Psoas muscle (tissue), 8 donors: ENCODE data around the gene CD5L. TPM values are rescaled to one million over a fixed set of nuclear protein-coding genes. Genes with fewer than 3 reads are reported as not detected.

ENCODE experiments used
- ATAC-seq, 4 donors: fragments of 200-7000 bp; cut with Tn5 transposase; one replicate each; pipeline ENCODE4 v1.9.1; 2020; ENCODE audit warnings: moderate library complexity in 3 of 4, mild to moderate bottlenecking in 2 of 4
- DNase-seq, 2 donors: peaks; one replicate each; pipeline ENCODE4 v3.0.0-alpha.2; 2020
- H3K27ac ChIP-seq: fragments of 200-600 bp; one replicate; pipeline ENCODE4 v1.8.0; 2022
- H3K27me3 ChIP-seq, 3 donors: fragments of 200-600 bp in 1 of 3; one replicate each; pipeline versions ENCODE4 v1.6.1 to v1.8.0; 2013 to 2022; ENCODE audit warnings: low read length in 2 of 3, mild to moderate bottlenecking in 2 of 3, moderate library complexity in 1 of 3; ENCODE audit not compliant: insufficient read depth in 3 of 3
- H3K36me3 ChIP-seq, 2 donors: fragments of 200-600 bp in 1 of 2; one replicate each; pipeline versions ENCODE4 v1.6.1 to v1.8.0; 2013 to 2022; ENCODE audit warnings: low read depth in 1 of 2, mild to moderate bottlenecking in 1 of 2, moderate library complexity in 1 of 2; ENCODE audit not compliant: insufficient read depth in 1 of 2
- H3K4me1 ChIP-seq: fragments of 200-600 bp; one replicate; pipeline ENCODE4 v1.8.0; 2022
- H3K4me3 ChIP-seq: fragments of 200-600 bp; one replicate; pipeline ENCODE4 v1.8.0; 2022; ENCODE audit warnings: mild to moderate bottlenecking
- H3K9me3 ChIP-seq: fragments of 200-600 bp; one replicate; pipeline ENCODE4 v1.8.0; 2022
- CTCF ChIP-seq: fragments of 200-600 bp; IDR thresholded peaks from one replicate; pipeline ENCODE4 v1.8.0; 2022; ENCODE audit warnings: antibody characterized with exemption
- WGBS, 3 donors: extraction: QIAGEN DNeasy Blood & Tissue Kit; methylation state at CpG; one replicate each; pipeline versions ENCODE4 v1.1.6 to v1.1.7; 2013; 5-methylcytosine and 5-hydroxymethylcytosine counted together
- intact Hi-C, 2 donors: fragments of 100-400 bp; cut with DNase I; formaldehyde crosslinking; loops; one replicate each; pipeline versions ENCODE4 v1.11.0 to v1.14.2; 2022
- long read RNA-seq, 2 donors: library from polyadenylated mRNA; unstranded; transcript quantifications; one replicate each; pipeline ENCODE4 v2.0.0, GENCODE V29; 2021
- polyA plus RNA-seq, 3 donors: library from polyadenylated mRNA; stranded (reverse); fragments of 200-250 nt; gene quantifications; one replicate each; pipeline ENCODE4 v1.2.3, GENCODE V29; 2013
- total RNA-seq, 4 donors: library from RNA; stranded (reverse); fragmentation: NEBNext Ultra II Directional in 2 of 4; extraction: Animal tissue kit (Norgen Biotek cat#: 25700) in 2 of 4; gene quantifications; one replicate each; pipeline versions ENCODE4 v1.2.1 to v1.2.4, GENCODE V29; 2021 to 2023
- donor health status: healthy with polysubstance abuse.
- donor health status: DM: no; HTN: no; CAD: no; lungs with moderate emphysema.
- donor health status: Bipolar disorder and iron deficiency.
- donor health status: healthy.
- donor health status: DM: yes; HTN: yes; CAD: no.
- donor health status: DM: no; HTN: no; CAD: no.
- donor health status: DM: no; HTN: no; CAD: no.
- donor health status: DM: yes; HTN: yes; CAD: no.

Gene CD5L
- total RNA-seq, result 1 to 10 TPM in 1 of 4 donors, under 1 TPM in 1, not detected in 2; 0.20 to 1.1 TPM
- under 1 TPM in 1 of 3 donors, not detected in 2; 0.09 TPM for polyA plus RNA-seq
- long read RNA-seq, donor 1, result 0 reads
- long read RNA-seq, donor 2, transcript CD5L-201 (6 exons, 2,191 nt), result major isoform, 5 of 5 reads
- long read RNA-seq, donor 2, partial matches to known transcripts, result 0 of 5 reads
- long read RNA-seq, donor 2, other reads (novel, unspliced or antisense), result 0 of 5 reads

GRCh38 chr1:157841708-157842107, at the start of gene CD5L:
TSS of gene CD5L (minus strand) at chr1:157841808. CDS start at chr1:157841701, 107 bp downstream.
- Histone ChIP-seq H3K9me3 (no peaks in the 10 kb centered on the region), H3K27ac (no peak within 1 kb of the TSS), H3K36me3 (no peaks in the 10 kb centered on the region), H3K27me3 (no peaks in the 10 kb centered on the region), H3K4me3 (no peak within 1 kb of the TSS), H3K4me1 (no peaks in the 10 kb centered on the region)
- ATAC-seq, result no peak
- no peak for TF ChIP-seq CTCF
- intact Hi-C loops, result no loop called here
- WGBS, 3 donors, result 59 to 70% (median 65%) methylated on average over 3 of the region's 3 CpGs
- no peak for DNase-seq

- DNase-seq (no peak), ATAC-seq (no peak)
- 74 to 87% (median 85%) methylated on average over 2 of the region's 2 CpGs for WGBS, 3 donors
- TF ChIP-seq CTCF, result no peak
- Histone ChIP-seq H3K9me3 (no peaks in the 10 kb centered on the region), H3K27ac (no peak overlapping the region), H3K36me3 (no peaks in the 10 kb centered on the region), H3K4me1 (no peaks in the 10 kb centered on the region), H3K27me3 (no peaks in the 10 kb centered on the region), H3K4me3 (no peak overlapping the region)
- intact Hi-C loops, result no loop called here
These were observed 41.0 kb upstream of the CD5L start for GRCh38 chr1:157882580-157882979.

- no peak for TF ChIP-seq CTCF
- DNase-seq, result no peak
- Histone ChIP-seq H3K27ac (no peak overlapping the region), H3K4me1 (no peaks in the 10 kb centered on the region), H3K9me3 (no peaks in the 10 kb centered on the region), H3K4me3 (no peak overlapping the region), H3K27me3 (no peaks in the 10 kb centered on the region), H3K36me3 (no peaks in the 10 kb centered on the region)
- intact Hi-C loops, result no loop called here
- WGBS, 3 donors, result 49 to 58% (median 56%) methylated on average over 4 of the region's 4 CpGs
- no peak for ATAC-seq
These were observed 39.0 kb upstream of the CD5L start for GRCh38 chr1:157880621-157881020.

- Histone ChIP-seq H3K4me3 (no peak overlapping the region), H3K36me3 (no peaks in the 10 kb centered on the region), H3K4me1 (no peaks in the 10 kb centered on the region), H3K9me3 (no peaks in the 10 kb centered on the region), H3K27ac (no peak overlapping the region), H3K27me3 (no peaks in the 10 kb centered on the region)
- WGBS, 3 donors, result 13 to 46% (median 31%) methylated on average over 4 of the region's 4 CpGs
- intact Hi-C loops, result no loop called here
- no peak for DNase-seq
- ATAC-seq, result no peak
- TF ChIP-seq CTCF, result no peak
These were observed 36.5 kb upstream of the CD5L start for GRCh38 chr1:157878059-157878458.

- no peak for DNase-seq
- intact Hi-C loops, result no loop called here
- Histone ChIP-seq H3K36me3 (no peaks in the 10 kb centered on the region), H3K27me3 (peaks cover 0 to 3% (median 2%) of the 10 kb centered on the region in 3 donors), H3K4me3 (no peak overlapping the region), H3K4me1 (no peaks in the 10 kb centered on the region), H3K27ac (no peak overlapping the region), H3K9me3 (no peaks in the 10 kb centered on the region)
- no peak for ATAC-seq
- no peak for TF ChIP-seq CTCF
These were observed 28.9 kb upstream of the CD5L start for GRCh38 chr1:157870490-157870889.
